GM21526 (cell line): Measurements from ENCODE around the gene FOXS1.
"Not testable (repeated sequence)": the region's sequence is repeated elsewhere in the genome, so short reads cannot be mapped to it uniquely, and the experiment has no call there.

Source experiments
- ATAC-seq: cut with Tn5 transposase; IDR thresholded peaks from one replicate; pipeline ENCODE4 v1.9.1; 2021; ENCODE audit warnings: moderate library complexity; ENCODE audit not compliant: unreplicated experiment, low FRiP score

Gene FOXS1

DNA sequence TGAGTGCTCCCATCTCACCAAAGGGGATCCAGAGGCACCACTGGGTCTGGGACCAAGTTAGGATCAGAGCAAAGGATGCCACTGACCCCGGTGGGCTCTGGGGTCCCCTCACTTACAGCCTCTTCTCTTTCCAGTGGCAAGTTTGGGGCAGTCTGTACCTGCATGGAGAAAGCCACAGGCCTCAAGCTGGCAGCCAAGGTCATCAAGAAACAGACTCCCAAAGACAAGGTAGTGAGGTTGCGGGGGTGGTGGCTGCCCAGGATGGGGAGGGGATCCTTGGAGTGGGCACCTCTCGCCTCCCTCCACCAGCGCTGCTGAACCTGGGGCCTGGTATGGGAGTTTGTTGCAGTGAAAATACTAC lies 21.3 kb downstream of the FOXS1 start:
- no peak for ATAC-seq

DNA sequence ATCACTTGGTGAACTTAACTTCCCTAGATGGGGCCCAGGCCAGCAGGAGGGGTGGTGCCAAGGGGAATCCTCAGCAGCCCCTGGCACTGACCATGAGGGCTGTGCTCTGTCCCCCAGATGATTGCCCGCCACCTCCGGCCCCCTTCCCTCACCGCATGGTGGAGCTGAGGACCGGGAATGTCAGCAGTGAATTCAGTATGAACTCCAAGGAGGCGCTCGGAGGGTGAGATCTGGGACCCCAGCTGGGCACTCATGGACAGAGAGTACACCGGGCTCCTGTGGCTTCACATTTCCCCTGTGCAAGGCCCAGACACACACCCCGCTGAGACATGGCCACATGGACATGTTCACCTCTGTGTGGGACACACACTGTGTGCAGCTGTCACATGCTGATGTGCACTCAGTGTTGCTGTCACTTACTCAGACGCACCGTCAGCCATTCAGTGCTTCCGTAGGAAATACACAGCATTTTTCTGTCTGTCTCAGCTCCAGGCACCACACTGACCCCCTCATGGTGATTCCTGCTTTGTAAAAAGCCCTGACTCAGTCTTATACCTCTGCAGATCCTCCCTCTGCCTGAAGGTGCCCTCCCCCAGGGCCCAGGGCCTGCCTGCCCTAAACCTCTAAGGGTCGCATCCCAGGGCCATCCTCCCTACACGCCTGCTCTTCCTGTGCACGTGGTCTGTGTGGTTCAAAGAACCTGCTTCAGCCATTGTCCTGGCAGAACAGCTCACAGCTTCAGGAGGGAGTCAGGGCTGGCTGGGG lies 21.9 kb downstream of the FOXS1 start:
- ATAC-seq, result no peak

DNA sequence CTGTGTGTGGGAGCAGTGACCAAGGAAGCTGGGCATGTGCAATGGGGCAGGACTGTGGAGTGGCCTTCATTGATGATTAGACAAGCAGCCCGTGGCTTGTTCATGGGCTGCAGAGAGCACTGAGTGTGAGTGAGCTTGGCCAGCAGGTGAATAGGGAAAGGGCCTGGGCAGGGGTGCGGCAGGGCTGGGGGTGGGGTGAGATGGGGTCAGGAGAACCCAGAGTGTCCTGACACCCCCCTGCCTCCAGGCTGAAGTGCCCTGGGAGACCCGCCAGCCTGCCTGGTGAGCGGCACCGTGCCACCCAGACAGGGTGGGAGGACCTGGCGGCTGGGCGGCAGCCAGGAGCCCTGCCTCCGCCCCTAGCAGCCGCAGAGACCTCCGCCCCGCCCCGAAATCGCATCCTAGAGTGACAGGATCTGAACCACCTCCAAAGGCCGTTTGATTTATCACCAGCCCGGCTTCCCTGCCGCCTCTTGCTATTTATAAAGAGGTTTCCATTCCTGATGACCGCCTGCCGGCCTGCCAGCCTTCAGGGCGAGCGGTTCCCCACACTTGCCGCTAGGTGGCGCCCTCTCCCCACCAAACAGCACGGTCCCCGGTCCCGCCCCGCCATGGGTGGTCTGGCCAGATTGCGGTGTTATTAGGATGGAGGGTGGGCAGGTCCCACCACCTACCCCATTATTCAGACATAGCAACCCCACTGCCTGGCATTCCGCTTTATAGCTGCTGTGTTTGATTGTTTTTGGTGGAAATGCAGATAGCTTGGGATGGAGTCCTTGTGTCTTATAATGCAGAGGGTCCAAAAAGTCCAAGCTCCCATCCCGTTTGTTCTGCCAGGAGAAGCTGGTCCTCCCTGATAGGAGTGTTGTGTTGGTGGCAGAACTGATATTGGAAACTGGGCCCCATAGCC lies 22.7 kb downstream of the FOXS1 start:
- no peak for ATAC-seq

DNA sequence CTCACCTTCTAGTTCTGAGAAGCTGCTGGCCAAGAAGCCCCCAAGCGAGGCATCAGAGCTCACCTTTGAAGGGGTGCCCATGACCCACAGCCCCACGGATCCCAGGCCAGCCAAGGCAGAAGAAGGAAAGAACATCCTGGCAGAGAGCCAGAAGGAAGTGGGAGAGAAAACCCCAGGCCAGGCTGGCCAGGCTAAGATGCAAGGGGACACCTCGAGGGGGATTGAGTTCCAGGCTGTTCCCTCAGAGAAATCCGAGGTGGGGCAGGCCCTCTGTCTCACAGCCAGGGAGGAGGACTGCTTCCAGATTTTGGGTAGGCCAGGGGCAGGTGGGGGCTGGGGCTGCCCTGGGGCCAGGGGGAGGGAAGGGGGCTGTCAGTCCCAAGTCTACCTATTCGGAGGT lies 24.0 kb downstream of the FOXS1 start:
- ATAC-seq, result no peak

DNA sequence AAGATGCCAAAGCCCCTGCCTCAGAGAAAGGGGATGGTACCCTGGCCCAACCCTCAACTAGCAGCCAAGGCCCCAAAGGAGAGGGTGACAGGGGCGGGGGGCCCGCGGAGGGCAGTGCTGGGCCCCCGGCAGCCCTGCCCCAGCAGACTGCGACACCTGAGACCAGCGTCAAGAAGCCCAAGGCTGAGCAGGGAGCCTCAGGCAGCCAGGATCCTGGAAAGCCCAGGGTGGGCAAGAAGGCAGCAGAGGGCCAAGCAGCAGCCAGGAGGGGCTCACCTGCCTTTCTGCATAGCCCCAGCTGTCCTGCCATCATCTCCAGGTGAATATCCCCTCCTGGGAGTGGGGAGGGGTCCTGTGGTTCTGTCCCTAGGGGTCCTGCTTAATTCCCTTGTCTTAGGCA lies 25.2 kb downstream of the FOXS1 start:
- no peak for ATAC-seq

DNA sequence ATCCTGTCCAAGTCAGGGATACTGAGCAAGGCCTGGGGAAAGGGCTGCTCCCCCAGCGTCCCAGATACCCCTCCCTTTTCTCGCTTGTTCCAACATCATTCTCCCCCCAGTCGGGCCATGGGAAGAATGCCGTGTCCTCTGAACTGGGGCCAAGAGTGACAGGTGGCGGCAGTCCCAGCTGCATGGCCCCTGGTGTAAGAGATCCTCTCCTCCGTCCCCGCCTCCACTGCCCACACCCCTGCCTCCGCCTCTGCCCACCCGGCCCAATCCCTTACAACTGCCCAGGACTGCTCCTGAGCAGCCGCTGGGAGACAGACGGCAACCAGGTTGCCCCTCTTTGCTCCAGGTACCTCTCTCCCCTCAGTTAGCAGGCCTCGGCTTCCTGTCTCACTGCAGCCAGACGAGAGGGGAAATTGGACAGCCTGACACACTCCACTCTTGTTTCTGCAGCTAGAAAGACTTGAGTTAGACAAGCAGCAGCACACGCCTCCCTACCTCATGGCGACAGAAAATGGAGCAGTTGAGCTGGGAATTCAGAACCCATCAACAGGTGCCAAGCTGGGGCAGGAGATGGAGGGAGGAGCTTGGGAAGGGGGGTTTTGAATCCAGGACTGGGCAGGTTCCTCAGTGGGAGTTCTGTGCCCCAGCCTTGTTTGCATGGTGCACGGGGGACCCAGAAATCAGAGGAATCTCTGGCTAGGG lies 26.2 kb downstream of the FOXS1 start, which contains the start of gene MYLK2:
Gene MYLK2, plus strand, starts transcription at position 274 of the 702 bp plus-strand sequence. Its CDS starts 225 bp downstream, at position 499.
- ATAC-seq, result no peak

DNA sequence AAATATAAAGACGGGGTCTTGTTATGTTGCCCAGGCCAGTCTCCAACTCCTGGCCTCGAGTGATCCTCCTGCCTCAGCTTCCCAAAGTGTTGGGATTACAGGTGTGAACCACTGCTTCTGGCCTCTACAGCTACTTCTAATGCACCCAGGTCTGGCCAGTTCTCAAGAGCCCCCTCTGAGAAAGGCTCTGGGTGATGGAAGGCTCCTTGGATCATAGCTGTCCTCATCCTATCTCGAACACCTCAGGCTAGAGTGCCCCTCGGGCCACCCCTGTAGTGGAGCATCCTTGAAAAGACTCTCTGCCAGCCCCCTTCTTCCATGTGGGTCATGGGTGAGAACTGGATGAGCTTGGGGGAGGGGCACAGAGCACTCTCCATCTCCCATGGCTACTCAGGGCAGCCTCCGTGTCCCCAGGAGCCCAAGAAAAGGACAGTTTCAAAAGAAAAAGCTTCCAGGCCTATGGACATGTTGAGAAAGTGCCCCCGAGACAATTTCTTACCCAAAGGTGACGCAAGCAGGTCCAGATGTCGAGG lies 27.0 kb downstream of the FOXS1 start:
- no peak for ATAC-seq

DNA sequence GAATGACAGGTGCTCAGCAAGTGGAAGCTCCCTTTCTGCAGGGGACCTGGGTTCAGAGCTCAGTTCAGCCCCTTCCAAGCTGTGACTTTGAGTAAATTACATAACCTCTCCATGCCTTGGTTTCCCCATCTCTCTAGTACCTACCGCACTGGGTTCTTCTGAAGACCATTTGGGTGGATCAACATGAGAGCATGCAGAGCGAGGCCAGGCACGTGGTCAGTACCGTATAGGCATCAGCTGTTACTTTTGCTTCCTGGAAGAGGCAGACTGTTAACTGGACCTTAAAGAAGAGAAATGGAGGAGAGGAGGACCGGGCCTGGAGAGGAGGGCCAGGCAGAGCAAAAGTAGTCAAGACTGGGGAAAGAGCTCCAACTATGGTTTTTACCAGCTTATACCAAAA lies 27.9 kb downstream of the FOXS1 start:
- ATAC-seq, result no peak

DNA sequence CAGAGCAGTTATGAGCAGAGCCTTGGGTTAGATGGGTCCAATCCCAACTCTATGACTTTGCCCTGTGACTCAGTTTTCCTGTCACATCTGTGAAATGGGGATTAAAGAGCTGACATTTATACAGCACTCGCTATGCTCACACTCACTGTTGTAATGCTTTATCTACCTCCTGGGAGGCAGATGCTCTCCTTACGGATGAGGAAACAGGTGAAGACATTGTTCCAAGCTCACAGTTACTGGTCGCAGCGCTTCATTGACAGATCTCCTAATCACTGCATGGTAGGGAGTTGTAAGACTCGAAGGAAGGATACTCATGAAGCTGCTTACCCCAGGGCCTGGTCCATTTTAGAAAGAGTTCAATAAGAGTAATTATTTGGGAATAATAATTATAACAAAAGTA lies 29.2 kb downstream of the FOXS1 start:
- no peak for ATAC-seq

DNA sequence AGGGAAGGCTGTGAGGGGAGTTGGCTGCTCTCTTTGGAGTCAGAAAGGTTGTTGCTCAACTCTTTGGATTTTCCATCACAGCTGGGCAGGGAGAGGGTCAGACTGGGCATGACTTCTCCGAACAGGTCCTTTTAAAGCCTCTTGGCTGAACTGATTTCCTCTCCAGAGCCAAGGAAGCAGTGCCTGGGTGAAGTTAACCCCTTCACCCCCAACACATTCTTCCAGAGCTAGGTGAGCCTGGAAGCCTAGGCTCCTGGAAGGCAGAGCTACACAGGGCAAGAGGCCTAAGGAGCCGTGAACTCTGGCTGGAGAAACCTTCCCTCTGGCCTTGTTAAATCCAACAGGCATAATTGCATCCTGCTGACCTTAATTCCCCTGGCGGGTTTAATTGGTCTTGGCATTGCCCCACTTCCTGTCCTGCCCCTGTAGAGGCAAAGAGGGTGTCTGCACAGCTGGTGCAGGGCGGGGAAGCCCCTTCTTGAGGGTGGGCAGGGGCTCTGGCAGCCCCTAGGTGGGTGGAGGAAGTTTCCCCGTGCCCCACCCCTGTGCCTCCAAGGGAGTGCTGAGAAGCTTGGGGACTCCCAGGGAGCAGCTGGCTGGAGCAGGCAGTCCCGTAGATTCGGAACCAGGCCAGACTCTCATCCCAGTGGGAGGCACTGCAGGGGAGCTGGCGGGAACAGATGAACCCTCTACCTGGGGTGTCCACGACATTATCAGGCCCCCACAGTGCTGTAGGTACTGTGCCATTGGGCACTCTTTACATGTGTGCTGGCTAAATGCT lies 29.8 kb downstream of the FOXS1 start:
- no peak for ATAC-seq

DNA sequence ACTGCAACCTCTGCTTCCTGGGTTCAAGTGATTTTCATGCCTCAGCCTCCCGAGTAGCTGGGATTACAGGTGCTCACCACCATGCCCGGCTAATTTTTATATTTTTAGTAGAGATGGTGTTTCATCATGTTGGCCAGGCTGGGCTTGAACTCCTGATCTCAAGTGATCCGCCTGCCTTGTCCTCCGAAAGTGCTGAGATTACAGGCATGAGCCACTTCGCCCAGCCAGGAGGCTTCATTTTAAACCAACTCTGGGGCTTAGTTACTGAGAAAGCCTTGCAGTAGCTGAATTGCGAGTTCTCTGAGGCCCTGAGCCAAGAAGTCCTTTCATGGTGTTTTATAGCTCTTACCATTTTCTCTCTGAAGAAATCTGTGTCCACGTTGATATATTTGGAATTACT lies 31.3 kb downstream of the FOXS1 start:
- ATAC-seq, result not testable (repeated sequence)

DNA sequence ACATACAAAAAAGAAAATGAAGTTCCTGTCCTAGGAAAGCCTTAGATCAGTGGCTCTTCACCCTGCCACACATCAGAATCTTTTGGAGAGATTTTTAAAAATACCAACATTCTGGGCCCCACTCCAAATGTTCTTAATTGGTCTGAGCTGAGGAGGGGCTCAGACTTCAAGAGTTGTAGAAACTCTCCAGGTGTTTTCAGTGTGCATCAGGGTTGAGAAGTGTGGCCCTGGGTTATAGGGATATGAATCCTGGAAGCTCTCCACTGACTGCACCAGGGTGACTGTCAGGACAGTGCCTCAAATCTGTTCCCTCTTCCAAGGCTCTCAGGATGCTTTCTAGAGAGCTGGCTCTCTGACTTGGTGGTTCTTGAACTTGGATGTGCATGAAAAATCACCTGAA lies 31.8 kb downstream of the FOXS1 start:
- ATAC-seq, result no peak

DNA sequence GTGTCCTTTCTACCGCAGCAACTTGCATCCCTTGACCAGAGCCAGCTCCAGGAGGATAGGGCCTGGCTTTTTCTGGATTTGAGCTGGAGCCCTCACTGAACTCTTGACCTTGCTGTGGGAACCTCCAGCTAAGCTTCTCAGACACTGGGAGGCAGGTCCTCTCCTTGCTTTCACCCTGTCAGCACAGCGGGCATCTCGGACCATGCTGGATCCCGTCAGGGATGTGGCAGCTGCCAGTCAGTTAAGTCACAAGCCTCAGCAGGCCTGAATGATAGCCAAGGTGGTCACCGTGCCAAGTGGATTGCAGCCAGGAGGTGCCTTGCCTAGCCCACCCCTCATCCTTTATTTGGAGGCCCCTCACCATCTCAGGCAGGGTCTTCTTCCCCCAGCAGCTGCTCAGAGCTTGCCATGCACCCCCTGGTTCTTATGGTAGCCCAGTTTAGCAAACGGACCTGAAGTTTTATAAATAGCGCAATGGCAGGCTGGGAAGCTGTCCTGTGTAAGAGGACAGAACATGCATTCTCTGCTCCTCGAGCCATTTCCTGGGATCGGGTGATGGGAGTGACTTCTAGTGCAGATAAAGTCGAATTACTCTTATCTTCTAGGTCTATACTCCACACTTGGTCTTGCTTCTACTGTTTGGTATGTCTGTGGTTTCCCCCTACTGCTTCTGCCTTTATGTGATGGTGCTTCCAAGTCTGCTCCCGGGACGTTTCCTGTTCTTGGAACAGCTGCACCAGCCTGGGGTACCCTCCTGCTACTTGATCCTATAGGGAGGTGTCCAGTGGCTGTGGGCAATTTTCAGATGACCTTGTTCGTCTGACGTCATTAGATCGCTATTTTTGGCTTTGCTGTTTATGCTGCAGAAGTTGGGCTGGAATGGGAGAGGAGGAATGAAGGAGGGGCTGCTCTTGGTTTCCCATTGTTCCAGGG lies 33.3 kb downstream of the FOXS1 start:
- ATAC-seq, result no peak

DNA sequence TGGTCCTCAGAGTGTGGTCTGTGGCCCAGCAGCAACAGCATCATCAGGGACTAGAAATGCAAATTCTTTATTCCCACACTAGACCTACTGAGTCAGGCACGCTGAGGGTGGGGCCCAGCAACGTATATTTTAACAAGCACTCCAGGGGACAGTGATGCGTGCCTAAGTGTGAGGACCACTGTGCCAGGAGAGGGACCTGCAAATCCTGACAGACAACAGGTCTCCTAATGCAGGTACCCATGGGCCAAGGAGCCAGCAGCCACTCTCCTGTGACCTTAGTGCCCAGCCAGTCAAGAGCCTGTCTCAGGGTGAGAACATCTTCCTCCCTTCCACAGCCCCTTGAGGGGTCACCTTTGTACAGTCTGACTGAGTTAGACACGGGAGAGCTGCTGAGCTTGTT lies 34.2 kb downstream of the FOXS1 start:
- no peak for ATAC-seq

DNA sequence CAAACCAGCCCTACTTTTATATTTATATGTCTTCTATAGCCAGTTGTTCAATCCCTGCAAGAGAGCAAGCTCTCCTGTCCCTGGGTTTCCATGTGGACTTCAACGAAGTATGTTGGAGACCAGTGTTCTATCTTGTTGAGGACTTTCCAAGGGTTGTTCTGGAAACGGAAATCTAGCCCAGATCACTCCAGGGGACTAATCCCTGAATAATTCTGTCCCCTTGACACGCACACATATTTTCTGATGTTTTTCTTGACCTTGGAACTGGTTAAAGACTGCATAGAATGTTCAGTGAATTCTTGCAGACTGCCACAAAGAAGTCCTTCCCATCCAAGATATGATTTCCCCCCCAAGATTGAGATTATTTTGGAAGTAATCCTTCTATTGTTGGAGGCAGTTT lies 35.7 kb downstream of the FOXS1 start:
- ATAC-seq, result no peak

DNA sequence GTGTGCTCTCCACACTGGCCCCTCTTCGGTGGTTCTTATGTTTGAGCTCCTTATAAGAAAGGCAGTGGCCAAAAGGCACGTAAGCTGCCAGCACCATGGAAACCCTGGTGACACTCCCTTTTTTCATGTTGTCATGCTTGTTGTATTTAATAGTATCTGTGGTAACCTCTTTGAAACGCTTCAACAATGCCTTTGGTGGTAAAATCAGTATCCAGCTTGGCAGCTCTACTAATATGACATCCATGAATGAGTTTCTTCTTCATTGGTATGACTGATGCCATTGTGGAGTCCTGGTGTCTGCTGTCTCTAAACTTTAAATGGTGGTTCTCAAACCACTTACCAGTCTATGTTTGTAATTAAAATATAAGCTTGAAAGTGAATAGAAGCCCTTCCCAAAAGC lies 36.9 kb downstream of the FOXS1 start:
- no peak for ATAC-seq

DNA sequence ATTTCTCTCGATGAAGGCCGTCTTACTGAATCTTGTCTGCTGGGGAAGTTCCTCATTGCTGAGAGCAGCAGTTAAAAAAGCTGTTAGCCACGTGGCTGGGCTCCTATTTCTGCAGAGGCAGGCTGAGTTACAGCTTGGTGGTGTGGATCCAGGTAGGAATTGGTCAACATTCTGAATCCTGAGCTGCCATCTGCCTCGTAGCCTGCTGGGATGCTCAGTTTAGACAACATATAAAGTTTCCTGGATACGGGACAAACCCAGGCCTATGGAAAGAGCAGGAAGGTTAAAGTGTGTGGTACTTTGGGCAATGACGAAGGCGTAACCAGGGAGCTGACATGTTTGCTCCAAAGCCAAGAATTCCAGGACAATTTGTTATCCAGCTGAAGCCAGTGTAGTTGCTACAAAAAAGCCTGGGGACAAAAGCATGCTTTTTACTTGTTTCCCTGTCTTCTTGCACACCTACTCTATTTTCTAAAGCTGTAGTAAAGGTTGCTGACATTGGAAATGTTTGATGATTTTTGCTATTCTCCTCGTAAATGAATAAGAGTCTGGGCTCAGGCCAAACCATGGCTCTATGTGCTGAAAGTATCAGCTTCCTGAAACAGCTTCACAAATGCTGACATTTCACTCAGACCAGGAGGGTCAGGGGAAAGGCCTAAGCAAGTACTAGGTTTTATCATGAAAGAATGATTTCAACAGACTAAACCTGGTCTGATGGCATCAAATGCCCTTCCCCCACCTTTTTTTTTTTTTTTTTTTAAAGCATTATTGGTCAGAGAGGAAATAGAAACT lies 38.6 kb downstream of the FOXS1 start:
- ATAC-seq, result no peak

DNA sequence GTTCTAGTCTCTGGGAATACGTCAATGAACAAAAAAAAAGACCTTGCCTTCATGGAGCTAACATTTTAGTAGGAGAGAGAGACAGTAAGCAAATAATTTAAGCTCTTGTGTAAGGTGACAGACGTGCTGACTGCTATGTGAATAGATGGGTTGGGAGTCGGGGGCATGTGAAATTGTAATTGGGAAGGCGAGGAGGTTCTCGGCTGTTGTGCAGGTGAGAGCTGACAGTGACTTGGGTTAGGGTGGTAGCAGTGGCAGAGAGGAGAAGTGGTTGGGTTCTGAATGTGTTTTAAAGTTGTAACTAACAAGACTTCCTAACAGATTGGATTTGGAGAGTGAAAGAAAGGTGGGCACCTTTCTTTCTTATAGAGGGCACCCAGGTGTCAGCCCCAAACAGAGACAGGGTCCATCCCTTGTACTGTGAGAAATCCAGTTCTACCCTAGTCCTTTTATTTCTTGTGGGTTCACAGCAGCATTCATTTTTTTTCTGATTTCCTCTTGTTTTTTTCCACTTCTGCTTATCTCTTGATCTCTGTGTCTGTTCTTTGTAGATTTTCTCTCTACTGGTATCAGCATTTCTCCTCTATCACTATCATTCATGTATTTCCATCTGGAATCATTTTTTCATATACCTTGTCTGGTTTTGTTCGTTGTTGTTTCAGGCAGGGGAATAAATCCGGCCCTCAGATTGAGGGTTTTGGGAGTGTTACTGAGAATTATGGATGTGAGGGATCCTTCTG lies 41.7 kb downstream of the FOXS1 start:
- ATAC-seq, result no peak
